Esophagus (tissue), 2 donors: ENCODE results near the gene SH3PXD2B. TPM values are rescaled to one million over a fixed set of nuclear protein-coding genes. Genes with fewer than 3 reads are reported as not detected.
A peak's percentile ranks its signal among the peaks of the same experiment; 100 is the strongest.

ENCODE experiments used
- H3K27ac ChIP-seq, 2 donors: one replicate each; pipeline ENCODE4 v1.5.1; 2013; ENCODE audit warnings: low read depth in 2 of 2, mild to moderate bottlenecking in 2 of 2, inconsistent platforms in 1 of 2, low read length in 1 of 2, moderate library complexity in 1 of 2
- H3K27me3 ChIP-seq, 2 donors: one replicate each; pipeline ENCODE4 v1.6.1; 2013; ENCODE audit warnings: low read length in 2 of 2, control low read depth in 1 of 2, mild to moderate bottlenecking in 1 of 2; ENCODE audit not compliant: insufficient read depth in 2 of 2, control insufficient read depth in 1 of 2
- H3K36me3 ChIP-seq, 2 donors: one replicate each; pipeline ENCODE4 v1.6.1; 2013; ENCODE audit warnings: low read length in 1 of 2; ENCODE audit not compliant: control insufficient read depth in 2 of 2, insufficient read depth in 2 of 2
- H3K4me1 ChIP-seq, 2 donors: one replicate each; pipeline ENCODE4 v1.6.1; 2013; ENCODE audit warnings: low read length in 1 of 2; ENCODE audit not compliant: control insufficient read depth in 2 of 2, insufficient read depth in 2 of 2
- H3K4me3 ChIP-seq, 2 donors: one replicate each; pipeline ENCODE4 v1.5.1; 2013; ENCODE audit warnings: low read length in 2 of 2, mild to moderate bottlenecking in 2 of 2, low read depth in 1 of 2, moderate library complexity in 1 of 2
- H3K9me3 ChIP-seq, 2 donors: one replicate each; pipeline ENCODE4 v1.6.1; 2013; ENCODE audit warnings: mild to moderate bottlenecking in 2 of 2, low read depth in 1 of 2, low read length in 1 of 2, moderate library complexity in 1 of 2; ENCODE audit not compliant: control insufficient read depth in 2 of 2, insufficient read depth in 1 of 2
- WGBS, 2 donors: extraction: QIAGEN DNeasy Blood & Tissue Kit; methylation state at CpG; one replicate each; pipeline ENCODE4 v1.1.7; 2013; 5-methylcytosine and 5-hydroxymethylcytosine counted together
- polyA plus RNA-seq, 2 donors: library from polyadenylated mRNA; stranded (reverse); fragments of 200-250 nt; gene quantifications; one replicate each; pipeline ENCODE4 v1.2.3, GENCODE V29; 2013
- donor health status: healthy with polysubstance abuse.
- donor health status: Bipolar disorder and iron deficiency.

Gene SH3PXD2B
- polyA plus RNA-seq, 2 donors = 3.0 to 4.5 TPM

DNA sequence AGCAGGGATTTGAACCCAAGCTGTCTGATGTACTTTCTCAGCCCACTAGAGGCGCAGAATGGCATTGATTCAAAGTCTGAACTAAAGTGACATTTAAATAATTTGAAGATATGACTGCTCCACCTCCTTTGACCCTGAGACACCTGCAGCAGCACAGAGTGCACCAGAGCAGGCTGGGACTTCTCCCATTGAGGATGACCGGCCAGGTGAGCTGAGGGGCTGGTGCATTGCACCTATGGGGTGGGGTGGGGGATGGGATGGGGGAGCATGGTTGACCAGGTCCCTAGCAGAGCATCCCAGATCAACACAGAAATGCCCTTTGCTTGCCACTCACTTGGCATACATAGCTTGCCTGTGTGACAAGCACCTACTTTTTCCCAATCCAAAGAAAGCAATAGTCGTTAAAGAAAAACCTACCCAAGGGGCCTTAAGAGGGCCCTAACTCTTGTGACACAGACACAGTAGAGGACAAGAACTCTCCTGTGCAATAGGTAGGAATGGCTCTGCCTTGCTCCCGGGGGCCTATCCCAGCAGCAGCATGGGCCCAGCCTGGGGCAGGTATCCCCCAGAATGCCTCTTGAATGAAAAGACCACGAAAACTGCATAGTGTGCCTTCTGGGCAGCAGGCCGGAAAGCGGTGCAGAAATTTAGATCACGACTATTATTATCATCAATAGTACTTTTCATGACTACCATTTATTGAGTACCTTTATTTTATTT, 6.5 kb downstream of the SH3PXD2B start:
- no peaks in the 10 kb centered on the region for H3K9me3 ChIP-seq
- H3K4me1 ChIP-seq = peaks cover 7 to 13% of the 10 kb centered on the region in 2 donors
- H3K27me3 ChIP-seq = no peaks in the 10 kb centered on the region
- H3K27ac ChIP-seq = no peak overlapping the region
- WGBS, 2 donors = 86 to 89% methylated on average over 8 of the region's 8 CpGs
- H3K36me3 ChIP-seq = no peaks in the 10 kb centered on the region
- no peak overlapping the region for H3K4me3 ChIP-seq

DNA sequence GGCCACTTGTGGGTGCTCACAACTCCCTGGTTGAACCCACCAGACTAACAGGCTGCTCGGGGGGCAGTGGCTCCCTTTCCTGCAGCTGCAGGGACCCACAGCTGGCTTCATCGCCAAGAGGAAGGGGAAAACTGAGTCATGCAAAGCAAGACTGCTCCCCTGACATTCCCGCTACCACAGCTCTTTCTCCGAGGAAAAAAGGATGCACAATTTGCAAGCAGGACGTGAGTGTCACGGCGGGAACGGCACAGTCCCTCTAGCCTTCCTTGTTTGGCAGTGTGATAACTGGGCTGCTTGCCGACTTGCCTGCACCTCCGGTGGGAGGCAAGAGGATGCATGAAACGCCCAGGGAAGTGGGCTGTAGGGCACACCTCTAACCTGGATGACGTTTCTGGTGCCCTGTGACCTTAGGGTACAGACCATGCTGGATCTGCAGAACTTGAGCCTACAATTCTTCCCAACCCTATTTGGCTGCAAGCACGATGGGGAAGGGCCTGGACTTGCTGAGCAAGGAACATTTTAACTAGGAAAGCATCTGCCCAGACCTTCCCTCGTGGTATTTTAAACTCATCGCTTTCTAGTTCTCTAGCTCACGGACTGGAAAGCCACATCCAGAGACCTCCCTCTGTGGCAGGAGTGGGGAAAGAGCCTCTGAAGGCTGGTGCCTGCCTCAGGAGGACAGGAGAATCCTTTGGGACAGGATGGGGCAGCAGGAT, 7.8 kb downstream of the SH3PXD2B start:
- H3K4me1 ChIP-seq = peaks cover 7 to 13% of the 10 kb centered on the region in 2 donors
- peak overlapping the region in 1 of 2 donors; percentile 54 for H3K27ac ChIP-seq
- 25 to 40% methylated on average over 16 of the region's 16 CpGs for WGBS, 2 donors

DNA sequence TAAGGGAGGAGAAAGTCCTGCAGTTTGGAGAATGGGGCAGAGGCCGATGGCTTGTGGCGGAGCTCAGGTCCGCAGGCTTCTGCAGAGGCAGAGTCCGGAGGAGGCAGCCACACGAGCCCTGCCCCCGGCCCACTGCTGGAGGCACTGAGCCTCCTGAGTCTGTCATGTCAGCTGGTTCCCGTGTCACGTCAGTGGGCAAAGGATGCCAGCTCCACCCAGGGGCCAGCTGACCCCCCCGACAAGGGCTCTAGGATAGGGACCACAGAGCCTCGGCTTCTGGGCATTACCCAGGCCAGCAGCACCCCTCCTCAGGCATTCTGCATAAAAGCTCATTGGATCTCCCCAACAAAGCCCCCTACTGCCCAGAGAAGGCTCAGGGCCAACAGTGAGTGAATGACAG, 8.5 kb downstream of the SH3PXD2B start:
- H3K4me3 ChIP-seq = no peak overlapping the region

More for the DNA sequence above, 7.8 kb downstream of the SH3PXD2B start:
- no peak overlapping the region for H3K4me3 ChIP-seq
- no peaks in the 10 kb centered on the region for H3K27me3 ChIP-seq
- H3K36me3 ChIP-seq = no peaks in the 10 kb centered on the region
- H3K9me3 ChIP-seq = no peaks in the 10 kb centered on the region

DNA sequence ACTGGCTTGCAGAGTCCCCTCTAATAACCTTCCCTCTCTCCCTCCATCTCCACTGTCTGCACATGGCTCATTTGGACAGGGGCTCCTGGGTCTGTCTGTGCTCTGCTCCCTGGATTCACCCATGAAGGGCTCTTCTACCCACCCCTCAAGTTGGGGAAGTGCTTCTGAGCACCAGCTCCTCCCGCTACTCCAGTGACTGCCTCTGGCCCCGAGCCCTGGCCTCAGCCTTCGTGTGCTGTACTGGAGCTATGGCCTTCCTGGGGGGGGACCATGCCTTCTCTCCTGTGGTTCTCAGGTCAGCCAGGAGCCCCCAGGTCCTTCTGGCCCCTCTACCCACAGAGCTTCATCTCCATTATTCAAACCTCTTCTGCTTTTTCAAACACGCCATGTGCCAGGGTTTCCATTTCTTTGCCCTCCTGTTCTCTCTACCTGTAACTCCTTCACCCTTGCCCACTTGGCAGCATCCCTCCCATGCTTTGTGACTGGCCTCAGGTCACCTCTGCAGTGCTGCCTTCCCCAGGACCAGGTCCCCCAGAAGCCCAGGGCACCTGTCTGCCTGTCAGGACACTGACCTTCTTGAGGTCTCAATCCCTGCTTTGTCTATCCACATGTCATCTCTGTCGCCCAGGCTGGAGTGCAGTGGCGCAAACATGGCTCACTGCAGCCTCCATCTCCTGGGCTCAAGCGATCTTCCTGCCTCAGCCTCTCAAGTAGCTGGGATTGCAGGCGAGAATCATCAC, 9.5 kb downstream of the SH3PXD2B start:
- Histone ChIP-seq H3K36me3 (no peaks in the 10 kb centered on the region), H3K4me1 (peaks cover 7 to 16% of the 10 kb centered on the region in 2 donors), H3K27ac (peak overlapping the region; percentile 17 to 56), H3K4me3 (no peak overlapping the region), H3K27me3 (no peaks in the 10 kb centered on the region), H3K9me3 (no peaks in the 10 kb centered on the region)
- WGBS, 2 donors = 69 to 74% methylated on average over 8 of the region's 8 CpGs

More for the DNA sequence above, 8.5 kb downstream of the SH3PXD2B start:
- WGBS, 2 donors = 80% methylated on average over 10 of the region's 10 CpGs
- Histone ChIP-seq H3K27me3 (no peaks in the 10 kb centered on the region), H3K27ac (peak overlapping the region in 1 of 2 donors; percentile 54), H3K36me3 (no peaks in the 10 kb centered on the region), H3K4me1 (peaks cover 7 to 13% of the 10 kb centered on the region in 2 donors), H3K9me3 (no peaks in the 10 kb centered on the region)

DNA sequence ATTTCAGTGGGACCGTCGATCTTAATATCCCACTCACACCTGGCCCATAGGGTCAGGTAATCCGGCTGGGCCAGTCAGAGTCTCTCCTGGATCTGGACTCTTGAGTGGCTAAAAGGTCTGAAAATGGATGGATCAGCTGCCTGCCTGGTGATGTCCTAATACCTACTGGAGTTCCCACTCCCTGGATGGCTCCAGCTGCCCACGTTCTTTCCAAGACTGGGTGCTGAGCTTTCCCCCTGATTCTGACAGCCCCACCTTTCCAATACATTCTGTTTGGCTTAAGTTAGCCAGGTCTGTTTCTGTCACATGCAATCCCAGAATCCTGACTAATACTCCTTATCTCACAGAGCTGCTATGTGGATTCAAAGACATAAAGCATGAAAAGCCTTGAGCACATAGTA, 10.2 kb downstream of the SH3PXD2B start:
- no peaks in the 10 kb centered on the region for H3K9me3 ChIP-seq
- peaks cover 7 to 18% of the 10 kb centered on the region in 2 donors for H3K4me1 ChIP-seq
- 74 to 82% methylated on average over 4 of the region's 4 CpGs for WGBS, 2 donors
- H3K27me3 ChIP-seq = no peaks in the 10 kb centered on the region
- H3K36me3 ChIP-seq = no peaks in the 10 kb centered on the region
- H3K27ac ChIP-seq = peak overlapping the region; percentile 64 to 70
- no peak overlapping the region for H3K4me3 ChIP-seq

DNA sequence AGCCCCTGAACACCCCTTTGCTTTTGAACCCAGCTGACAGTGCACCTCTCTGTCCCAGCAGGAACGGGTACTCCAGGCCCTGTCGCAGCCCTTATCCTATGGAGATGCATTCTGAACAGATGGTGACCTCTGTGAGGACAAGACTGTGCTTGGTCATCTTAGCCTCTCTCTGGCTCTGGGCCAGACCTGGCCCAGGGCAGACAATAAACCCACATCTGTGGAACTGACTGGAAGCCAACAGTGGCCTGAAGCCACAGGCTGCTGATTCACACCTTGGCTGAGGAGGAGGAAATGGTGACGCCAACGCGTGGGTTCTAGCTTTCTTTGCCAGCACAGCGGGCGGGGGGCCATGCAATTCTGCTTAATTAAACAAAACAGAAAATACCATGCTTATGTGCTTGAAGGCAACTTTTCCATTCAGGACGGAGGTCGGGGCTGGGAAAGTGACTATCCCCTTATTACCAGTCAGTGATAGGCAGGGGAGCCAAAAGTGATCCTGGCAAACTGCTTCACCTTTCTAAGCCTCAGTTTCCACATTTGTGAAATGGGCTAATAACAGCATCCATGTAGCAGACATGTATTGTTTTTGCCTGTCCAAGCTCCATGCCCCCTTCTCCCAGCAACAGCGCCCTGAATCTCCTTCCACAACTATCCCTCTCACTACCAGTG, 10.8 kb downstream of the SH3PXD2B start:
- no peaks in the 10 kb centered on the region for H3K27me3 ChIP-seq
- peak overlapping the region; percentile 64 to 70 for H3K27ac ChIP-seq
- peaks cover 7 to 18% of the 10 kb centered on the region in 2 donors for H3K4me1 ChIP-seq
- WGBS, 2 donors = 16 to 25% methylated on average over 10 of the region's 10 CpGs
- H3K36me3 ChIP-seq = no peaks in the 10 kb centered on the region
- no peaks in the 10 kb centered on the region for H3K9me3 ChIP-seq
- H3K4me3 ChIP-seq = no peak overlapping the region

DNA sequence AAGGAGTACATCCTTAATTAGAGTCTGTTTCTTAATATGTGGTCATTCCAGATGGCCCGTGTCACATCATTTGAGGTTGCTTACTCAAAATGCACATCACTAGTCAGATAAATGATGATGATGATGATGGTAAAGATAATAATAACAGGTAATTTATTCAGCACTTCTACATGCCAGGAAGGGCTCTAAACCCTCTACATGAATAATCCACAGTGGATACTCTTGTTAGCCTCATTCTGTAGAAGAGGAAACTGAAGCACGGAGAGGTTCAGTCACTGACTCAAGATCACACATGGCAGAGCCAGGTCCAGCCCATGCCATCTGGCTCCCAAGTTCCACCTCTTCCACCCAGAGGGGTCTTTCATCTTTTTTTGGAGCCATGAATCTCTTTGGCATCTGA, 11.7 kb downstream of the SH3PXD2B start:
- Histone ChIP-seq H3K27me3 (no peaks in the 10 kb centered on the region), H3K4me1 (peaks cover 7 to 22% of the 10 kb centered on the region in 2 donors), H3K4me3 (no peak overlapping the region), H3K36me3 (no peaks in the 10 kb centered on the region), H3K27ac (peak overlapping the region in 1 of 2 donors; percentile 50), H3K9me3 (no peaks in the 10 kb centered on the region)
- 75 to 80% methylated on average over 2 of the region's 2 CpGs for WGBS, 2 donors

DNA sequence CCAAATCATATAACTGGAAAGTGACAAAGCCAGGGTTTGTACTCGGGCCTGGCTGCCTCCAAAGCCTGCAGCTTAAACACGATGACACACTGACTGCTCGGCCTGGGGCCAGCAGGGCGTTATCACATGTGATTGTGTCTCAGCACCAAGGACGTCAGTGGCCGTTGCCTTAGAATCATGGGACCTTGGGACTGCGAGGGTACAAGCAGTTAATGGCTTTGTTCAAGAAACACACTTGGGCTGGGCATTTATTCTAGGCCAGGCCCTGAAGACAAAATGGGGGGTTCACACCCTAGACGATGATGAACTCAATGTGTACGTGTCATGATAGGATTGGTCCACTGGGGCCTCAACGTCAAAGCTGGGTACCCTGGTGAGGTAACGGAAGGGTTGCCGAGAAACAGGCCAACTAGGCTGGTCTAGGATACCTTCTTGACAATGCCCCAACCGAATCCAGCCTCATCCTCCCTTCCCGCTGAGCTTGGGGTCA, 13.0 kb downstream of the SH3PXD2B start:
- H3K9me3 ChIP-seq = no peaks in the 10 kb centered on the region
- no peak overlapping the region for H3K4me3 ChIP-seq
- H3K27ac ChIP-seq = no peak overlapping the region
- WGBS, 2 donors = 86 to 91% methylated on average over 14 of the region's 14 CpGs
- no peaks in the 10 kb centered on the region for H3K27me3 ChIP-seq
- H3K4me1 ChIP-seq = peaks cover 3 to 19% of the 10 kb centered on the region in 2 donors
- H3K36me3 ChIP-seq = no peaks in the 10 kb centered on the region

DNA sequence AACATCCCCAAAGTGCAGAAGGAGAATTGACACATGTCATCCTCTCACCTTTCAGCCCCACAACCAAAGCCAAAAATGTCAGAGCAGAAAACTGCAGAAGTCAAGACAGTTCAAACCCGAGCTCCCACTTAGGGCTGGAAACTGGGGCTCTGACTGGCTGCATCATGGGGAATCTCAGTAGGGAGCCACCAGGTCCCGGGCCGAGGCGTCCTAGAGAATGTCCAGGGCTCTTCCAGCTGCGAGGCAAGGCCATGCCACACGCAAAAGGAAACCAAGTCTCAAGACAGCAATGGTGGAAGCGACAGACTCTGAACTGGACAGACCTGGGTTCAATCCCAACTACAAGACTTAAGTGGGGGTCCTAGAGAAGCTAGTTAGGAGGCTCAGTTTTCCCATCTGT, 13.8 kb downstream of the SH3PXD2B start:
- WGBS, 2 donors = 94% methylated on average over 7 of the region's 7 CpGs
- peak overlapping the region in 1 of 2 donors; percentile 11 for H3K27ac ChIP-seq
- H3K4me1 ChIP-seq = peaks cover 3 to 16% of the 10 kb centered on the region in 2 donors
- H3K4me3 ChIP-seq = no peak overlapping the region
- no peaks in the 10 kb centered on the region for H3K36me3 ChIP-seq
- H3K27me3 ChIP-seq = no peaks in the 10 kb centered on the region
- no peaks in the 10 kb centered on the region for H3K9me3 ChIP-seq
